Esophagus muscularis mucosa (tissue), 3 donors: ENCODE results near the gene PLEKHA7.

ENCODE experiments used
- CTCF ChIP-seq, 3 experiments: fragments of 200-600 bp in 2 of 3; fragments of 450-650 bp in 1 of 3; sonication (generic) in 2 of 3; IDR thresholded peaks; one replicate each; pipeline ENCODE4 v1.5.1; 2017 to 2019; ENCODE audit warnings: antibody characterized with exemption in 3 of 3, mild to moderate bottlenecking in 2 of 3, moderate library complexity in 1 of 3
- POLR2A ChIP-seq: fragments of 450-650 bp; IDR thresholded peaks from one replicate; pipeline ENCODE4 v1.6.1; 2017; ENCODE audit warnings: antibody characterized with exemption, moderate library complexity, mild to moderate bottlenecking, low read depth

GRCh38 chr11:16900491-16900890 is 113.7 kb downstream of the PLEKHA7 start:
- no peak for TF ChIP-seq POLR2A
- TF ChIP-seq CTCF (IDR thresholded peaks at IDR 0.05) = no peak
